Measurements from ENCODE around the gene CDCA3. TPM values are rescaled to one million over a fixed set of nuclear protein-coding genes. Genes with fewer than 3 reads are reported as not detected.

The CDCA3 gene
- total and polyA plus RNA-seq, 2 donors (not counting 1 experiment from before 2014, with no cell fraction given): 1.6 to 2.3 TPM

DNA sequence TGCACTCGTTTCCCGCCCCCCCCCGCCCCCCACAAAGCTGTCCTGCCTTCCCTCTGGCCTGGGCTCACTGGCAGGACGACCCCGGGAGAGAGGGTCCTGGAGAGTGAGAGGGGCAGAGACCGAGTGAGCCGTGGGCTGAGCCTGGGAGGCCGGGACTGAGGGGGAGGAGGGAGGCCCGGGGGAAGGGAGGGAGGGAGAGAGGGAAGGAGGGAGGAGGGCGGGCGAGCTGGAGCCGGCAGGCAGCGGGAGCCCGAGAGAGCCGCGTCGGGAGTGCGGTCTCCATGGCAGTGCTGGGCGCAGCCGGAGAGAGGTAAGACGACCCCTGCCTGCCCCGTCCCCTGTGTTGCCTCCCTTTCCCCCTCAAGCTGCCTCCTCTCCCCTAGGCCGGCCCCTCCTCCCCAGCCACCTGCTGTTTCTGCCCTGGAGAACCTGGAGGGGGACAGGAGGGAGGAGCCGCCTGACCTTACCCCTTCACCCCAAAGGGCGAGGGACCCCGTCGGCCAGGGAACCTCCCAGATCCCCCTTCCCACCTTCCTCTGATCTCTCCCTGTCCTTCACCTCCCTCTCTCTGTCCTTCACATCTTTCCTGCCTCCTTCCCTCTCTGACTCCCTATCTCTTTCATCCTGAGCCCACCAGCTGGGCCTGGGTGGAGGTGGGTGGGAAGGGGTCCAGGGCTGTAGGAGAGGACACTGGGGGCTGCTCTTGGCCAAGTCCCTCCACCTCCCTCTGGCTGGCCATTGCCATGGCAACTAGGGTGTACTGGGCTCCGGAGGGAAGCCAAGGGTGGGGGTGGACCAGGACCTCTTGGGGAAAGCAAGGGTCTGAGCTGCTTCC lies 29.3 kb downstream of the CDCA3 start, which contains the start of gene GPR162:
TSS of gene GPR162 (plus strand) at position 231 of the 835 bp plus-strand sequence. CDS start 2,078 bp downstream, outside the sequence.
- H3K9ac ChIP-seq (ENCODE audit: low read length): no peak within 1 kb of the TSS
- intact Hi-C loops (cut with micrococcal nuclease): no loop called here
- peak within 1 kb of the TSS; percentile 48 for H3K4me2 ChIP-seq (replicated peaks; ENCODE audit: low read depth, low read length, poor library complexity, severe bottlenecking)
- no peaks in the 10 kb centered on the region for H3K79me2 ChIP-seq (ENCODE audit: control insufficient read depth, insufficient read depth, low read length)
- 4% methylated on average over 9 of the region's 28 CpGs for WGBS (ENCODE audit: insufficient coverage)
- ATAC-seq (ENCODE audit: low read depth) (no peak), DNase-seq (peak; percentile 28)
- Mint-ChIP-seq H3K27ac (no peak within 1 kb of the TSS), H3K4me1 (peaks cover 15% of the 10 kb centered on the region), H3K27me3 (peaks cover 63% of the 10 kb centered on the region), H3K4me3 (peak within 1 kb of the TSS; percentile 64), H3K9me3 (ENCODE audit: insufficient read depth) (no peaks in the 10 kb centered on the region)
- ChIA-PET POLR2A (interaction anchor here (0.6 kb wide), 1 partner anchor 93 kb away, joined by 3 read pairs; the partner anchor contains the start of gene ENO2), CTCF (interaction anchor here (0.8 to 6.2 kb wide), 3 partner anchors 10 to 47 kb away, joined by 3 to 31 read pairs (median 3); no protein-coding TSS in a partner anchor)
- H2AFZ ChIP-seq (ENCODE audit: insufficient read depth, low read depth, low read length, poor library complexity, severe bottlenecking): no peak within 1 kb of the TSS
- H4K20me1 ChIP-seq (ENCODE audit: control insufficient read depth, insufficient read depth, low read length, poor library complexity, severe bottlenecking): no peaks in the 10 kb centered on the region
- TF ChIP-seq, protein P1, sequence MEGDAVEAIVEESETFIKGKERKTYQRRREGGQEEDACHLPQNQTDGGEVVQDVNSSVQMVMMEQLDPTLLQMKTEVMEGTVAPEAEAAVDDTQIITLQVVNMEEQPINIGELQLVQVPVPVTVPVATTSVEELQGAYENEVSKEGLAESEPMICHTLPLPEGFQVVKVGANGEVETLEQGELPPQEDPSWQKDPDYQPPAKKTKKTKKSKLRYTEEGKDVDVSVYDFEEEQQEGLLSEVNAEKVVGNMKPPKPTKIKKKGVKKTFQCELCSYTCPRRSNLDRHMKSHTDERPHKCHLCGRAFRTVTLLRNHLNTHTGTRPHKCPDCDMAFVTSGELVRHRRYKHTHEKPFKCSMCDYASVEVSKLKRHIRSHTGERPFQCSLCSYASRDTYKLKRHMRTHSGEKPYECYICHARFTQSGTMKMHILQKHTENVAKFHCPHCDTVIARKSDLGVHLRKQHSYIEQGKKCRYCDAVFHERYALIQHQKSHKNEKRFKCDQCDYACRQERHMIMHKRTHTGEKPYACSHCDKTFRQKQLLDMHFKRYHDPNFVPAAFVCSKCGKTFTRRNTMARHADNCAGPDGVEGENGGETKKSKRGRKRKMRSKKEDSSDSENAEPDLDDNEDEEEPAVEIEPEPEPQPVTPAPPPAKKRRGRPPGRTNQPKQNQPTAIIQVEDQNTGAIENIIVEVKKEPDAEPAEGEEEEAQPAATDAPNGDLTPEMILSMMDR (IDR thresholded peaks at IDR 0.05): no peak
- TF ChIP-seq EZH2 (IDR thresholded peaks at IDR 0.05; ENCODE audit: borderline replicate concordance, insufficient read depth, low read depth, low read length, poor library complexity, severe bottlenecking): no peak
- H3K4me1 ChIP-seq (ENCODE audit: control insufficient read depth in 2 of 2, insufficient read depth in 2 of 2, low read length in 2 of 2): peaks cover 17% of the 10 kb centered on the region in 2 donors
- H3K36me3 ChIP-seq (replicated peaks in 1 of 2; ENCODE audit: control extremely low read depth in 1 of 2, control insufficient read depth in 1 of 2, extremely low read depth in 1 of 2, insufficient read depth in 2 of 2, low read length in 1 of 2): no peaks in the 10 kb centered on the region
- H3K9me3 ChIP-seq (ENCODE audit: control extremely low read depth in 1 of 3, control insufficient read depth in 2 of 3, insufficient read depth in 1 of 3, low read length in 2 of 3): peaks cover 0 to 13% (median 0%) of the 10 kb centered on the region in 3 donors
- H3K4me3 ChIP-seq (ENCODE audit: control extremely low read depth in 1 of 5, extremely low read depth in 1 of 5, insufficient read depth in 1 of 5, low read depth in 2 of 5, low read length in 4 of 5): no peak within 1 kb of the TSS
- no peak within 1 kb of the TSS for H3K27ac ChIP-seq (ENCODE audit: low read length in 2 of 2)
- H3K27me3 ChIP-seq (replicated peaks in 1 of 4; ENCODE audit: control extremely low read depth in 1 of 4, control insufficient read depth in 3 of 4, insufficient read depth in 4 of 4, low read length in 3 of 4): peaks cover 0 to 59% (median 23%) of the 10 kb centered on the region in 4 experiments

DNA sequence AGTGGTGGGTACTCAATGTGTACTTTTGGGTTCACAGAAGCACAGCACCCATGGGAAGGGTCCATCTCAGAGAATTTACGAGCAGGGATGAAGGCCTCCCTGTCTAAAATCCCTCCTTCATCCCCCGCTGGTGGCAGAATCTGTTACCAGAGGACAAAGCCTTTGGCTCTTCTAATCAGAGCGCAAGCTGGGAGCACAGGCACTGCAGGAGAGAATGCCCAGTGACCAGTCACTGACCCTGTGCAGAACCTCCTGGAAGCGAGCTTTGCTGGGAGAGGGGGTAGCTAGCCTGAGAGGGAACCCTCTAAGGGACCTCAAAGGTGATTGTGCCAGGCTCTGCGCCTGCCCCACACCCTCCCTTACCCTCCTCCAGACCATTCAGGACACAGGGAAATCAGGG lies 30.9 kb downstream of the CDCA3 start:
- H3K9me3 ChIP-seq (ENCODE audit: control extremely low read depth in 1 of 3, control insufficient read depth in 2 of 3, insufficient read depth in 1 of 3, low read length in 2 of 3): peaks cover 0 to 2% (median 0%) of the 10 kb centered on the region in 3 donors
- Mint-ChIP-seq H3K9me3 (ENCODE audit: insufficient read depth) (no peaks in the 10 kb centered on the region), H3K4me3 (no peak overlapping the region), H3K27me3 (peaks cover 58% of the 10 kb centered on the region), H3K4me1 (peaks cover 10% of the 10 kb centered on the region), H3K27ac (no peak overlapping the region)
- H3K4me1 ChIP-seq (ENCODE audit: control insufficient read depth in 2 of 2, insufficient read depth in 2 of 2, low read length in 2 of 2): peaks cover 11 to 14% of the 10 kb centered on the region in 2 donors
- H3K4me2 ChIP-seq (replicated peaks; ENCODE audit: low read depth, low read length, poor library complexity, severe bottlenecking): no peak overlapping the region
- H3K9ac ChIP-seq (ENCODE audit: low read length): no peak overlapping the region
- ChIA-PET CTCF (no interaction called here), POLR2A (no interaction called here)
- peaks cover 0 to 51% (median 11%) of the 10 kb centered on the region in 4 experiments for H3K27me3 ChIP-seq (replicated peaks in 1 of 4; ENCODE audit: control extremely low read depth in 1 of 4, control insufficient read depth in 3 of 4, insufficient read depth in 4 of 4, low read length in 3 of 4)
- intact Hi-C loops (cut with micrococcal nuclease): no loop called here
- ATAC-seq (ENCODE audit: low read depth) (no peak), DNase-seq (no peak)
- no peaks in the 10 kb centered on the region for H4K20me1 ChIP-seq (ENCODE audit: control insufficient read depth, insufficient read depth, low read length, poor library complexity, severe bottlenecking)
- H2AFZ ChIP-seq (ENCODE audit: insufficient read depth, low read depth, low read length, poor library complexity, severe bottlenecking): no peak overlapping the region
- no peak overlapping the region for H3K4me3 ChIP-seq (ENCODE audit: control extremely low read depth in 1 of 5, extremely low read depth in 1 of 5, insufficient read depth in 1 of 5, low read depth in 2 of 5, low read length in 4 of 5)
- H3K36me3 ChIP-seq (replicated peaks in 1 of 2; ENCODE audit: control extremely low read depth in 1 of 2, control insufficient read depth in 1 of 2, extremely low read depth in 1 of 2, insufficient read depth in 2 of 2, low read length in 1 of 2): no peaks in the 10 kb centered on the region
- 92% methylated on average over 5 of the region's 5 CpGs for WGBS (ENCODE audit: insufficient coverage)
- H3K27ac ChIP-seq (ENCODE audit: low read length in 2 of 2): no peak overlapping the region
- TF ChIP-seq EZH2 (IDR thresholded peaks at IDR 0.05; ENCODE audit: borderline replicate concordance, insufficient read depth, low read depth, low read length, poor library complexity, severe bottlenecking): no peak
- TF ChIP-seq, protein P1 (IDR thresholded peaks at IDR 0.05): no peak
- H3K79me2 ChIP-seq (ENCODE audit: control insufficient read depth, insufficient read depth, low read length): no peaks in the 10 kb centered on the region

Data from B cell (primary cell).